LNCaP clone FGC (cell line): Measurements from ENCODE around the gene ITPR2.
A peak's percentile ranks its signal among the peaks of the same experiment; 100 is the strongest.

Experiments
- DNase-seq: peaks from one replicate; pipeline ENCODE4 v3.0.0-alpha.2; 2011; ENCODE audit warnings: low read depth
- H3K4me3 ChIP-seq: 2 replicates; pipeline ENCODE4 v1.5.1; 2011; ENCODE audit warnings: mild to moderate bottlenecking, low read depth, low read length, control low read depth
- CTCF ChIP-seq: IDR thresholded peaks from 2 replicates; pipeline ENCODE4 v1.5.1; 2012; ENCODE audit warnings: mild to moderate bottlenecking; ENCODE audit not compliant: control insufficient read depth, insufficient read depth; ENCODE audit errors: extremely low read depth

ITPR2 gene

GRCh38 chr12:26426652-26427051 lies 406.3 kb downstream of the ITPR2 start:
- no peak overlapping the region for H3K4me3 ChIP-seq
- no peak for DNase-seq
- no peak for TF ChIP-seq CTCF

- TF ChIP-seq CTCF: no peak
- no peak overlapping the region for H3K4me3 ChIP-seq
- DNase-seq: no peak
Measured at GRCh38 chr12:26425587-26426260, 407.3 kb downstream of the ITPR2 start.

GRCh38 chr12:26422839-26423398 lies 410.1 kb downstream of the ITPR2 start:
- TF ChIP-seq CTCF: no peak
- no peak for DNase-seq
- H3K4me3 ChIP-seq: no peak overlapping the region

GRCh38 chr12:26416550-26416949 lies 416.4 kb downstream of the ITPR2 start:
- H3K4me3 ChIP-seq: no peak overlapping the region
- DNase-seq: peak; percentile 97
- no peak for TF ChIP-seq CTCF

GRCh38 chr12:26410689-26411088 lies 422.3 kb downstream of the ITPR2 start:
- no peak for TF ChIP-seq CTCF

GRCh38 chr12:26406813-26407212 lies 426.2 kb downstream of the ITPR2 start:
- DNase-seq: no peak
- TF ChIP-seq CTCF: no peak
- H3K4me3 ChIP-seq: no peak overlapping the region

More at GRCh38 chr12:26410689-26411088, 422.3 kb downstream of the ITPR2 start:
- DNase-seq: no peak
- no peak overlapping the region for H3K4me3 ChIP-seq

GRCh38 chr12:26406391-26406790 lies 426.6 kb downstream of the ITPR2 start:
- no peak overlapping the region for H3K4me3 ChIP-seq
- no peak for TF ChIP-seq CTCF
- DNase-seq: no peak
